Skeletal muscle satellite cell (primary cell): Measurements from ENCODE around the gene FGF2.

Experiments used
- H3K27me3 ChIP-seq: 2 replicates; pipeline ENCODE4 v1.7.0; 2013; ENCODE audit warnings: low read length; ENCODE audit not compliant: control insufficient read depth, insufficient read depth
- H3K36me3 ChIP-seq: 2 replicates; pipeline ENCODE4 v1.7.0; 2013; ENCODE audit warnings: mild to moderate bottlenecking, control low read depth, low read length; ENCODE audit not compliant: insufficient read depth
- H3K4me1 ChIP-seq: 2 replicates; pipeline ENCODE4 v1.7.0; 2013; ENCODE audit warnings: low read length; ENCODE audit not compliant: control insufficient read depth, insufficient read depth
- H3K4me2 ChIP-seq: 2 replicates; pipeline ENCODE4 v1.7.0; 2013; ENCODE audit warnings: mild to moderate bottlenecking, low read length
- H3K4me3 ChIP-seq: 2 replicates; pipeline ENCODE4 v1.7.0; 2013; ENCODE audit warnings: low read length
- H3K9ac ChIP-seq: 2 replicates; pipeline ENCODE4 v1.7.0; 2013; ENCODE audit warnings: mild to moderate bottlenecking, low read depth, low read length, moderate library complexity
- H3K9me3 ChIP-seq: replicated peaks from 2 replicates; pipeline ENCODE4 v1.7.0; 2013; ENCODE audit warnings: mild to moderate bottlenecking, control low read depth, low read length

Gene FGF2

GRCh38 chr4:122899682-122900081, 73.1 kb downstream of the FGF2 start:
- H3K9me3 ChIP-seq, result no peaks in the 10 kb centered on the region
- peaks cover 8% of the 10 kb centered on the region for H3K36me3 ChIP-seq
- peaks cover 56% of the 10 kb centered on the region for H3K4me1 ChIP-seq
- H3K4me2 ChIP-seq, result no peak overlapping the region
- H3K27me3 ChIP-seq, result no peaks in the 10 kb centered on the region
- no peak overlapping the region for H3K4me3 ChIP-seq
- H3K9ac ChIP-seq, result no peak overlapping the region

DNA sequence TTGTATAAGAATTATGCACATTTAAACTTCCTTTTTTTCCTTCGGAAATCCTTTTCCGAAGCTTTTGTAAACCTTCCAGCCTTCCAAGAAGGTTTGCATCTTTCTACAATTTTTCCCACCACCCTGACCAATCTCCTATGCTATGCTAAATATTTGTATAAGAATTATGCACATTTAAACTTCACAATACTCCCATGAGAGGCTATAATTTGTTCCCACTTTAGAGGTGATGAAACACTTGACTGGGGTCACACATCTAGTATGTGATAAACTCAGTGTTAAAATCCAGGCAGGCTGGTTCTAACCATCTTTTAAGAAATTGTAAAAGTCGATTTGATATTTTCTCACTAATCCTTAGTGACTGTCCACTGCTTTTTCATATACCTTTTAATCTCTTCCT, 73.7 kb downstream of the FGF2 start:
- H3K36me3 ChIP-seq, result peaks cover 4% of the 10 kb centered on the region
- H3K4me1 ChIP-seq, result peaks cover 50% of the 10 kb centered on the region
- H3K4me3 ChIP-seq, result no peak overlapping the region
- H3K9ac ChIP-seq, result no peak overlapping the region
- H3K4me2 ChIP-seq, result no peak overlapping the region
- no peaks in the 10 kb centered on the region for H3K9me3 ChIP-seq
- no peaks in the 10 kb centered on the region for H3K27me3 ChIP-seq

DNA sequence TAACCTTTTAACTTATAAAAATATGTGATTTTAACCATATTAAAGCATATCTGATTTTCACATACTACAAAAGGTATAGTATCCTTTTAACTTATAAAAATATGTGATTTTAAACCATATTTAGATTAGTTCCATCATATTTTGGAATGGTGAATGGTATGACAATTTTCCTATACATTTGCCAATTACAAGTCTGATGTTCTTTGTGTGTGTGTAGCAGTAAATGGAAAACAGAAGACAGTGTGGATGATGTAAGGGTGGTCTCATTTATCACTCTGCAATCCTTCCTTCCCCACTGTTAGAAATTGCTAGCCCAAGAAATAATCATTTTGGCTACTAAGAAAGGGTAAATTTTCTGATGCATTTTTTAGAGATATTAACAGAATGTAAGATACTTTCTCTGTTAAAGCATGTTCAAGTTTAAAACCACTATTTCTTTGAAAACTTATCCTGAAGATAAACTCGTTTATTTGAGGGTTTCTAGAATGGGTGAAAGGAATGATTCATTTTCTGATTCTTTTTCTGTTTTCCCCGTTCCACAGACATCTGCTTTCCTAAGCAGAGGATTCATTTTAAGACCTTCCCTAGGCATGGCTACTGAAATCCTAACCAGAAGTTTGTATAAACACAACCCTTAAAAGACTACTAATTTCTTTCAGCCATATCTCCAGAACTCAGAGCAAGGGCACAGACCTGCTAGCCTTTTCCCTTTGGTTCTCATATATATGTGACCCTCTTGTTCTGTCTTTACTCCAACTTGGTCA, 74.8 kb downstream of the FGF2 start:
- Histone ChIP-seq H3K9ac (no peak overlapping the region), H3K9me3 (no peaks in the 10 kb centered on the region), H3K4me2 (no peak overlapping the region), H3K36me3 (peaks cover 1% of the 10 kb centered on the region), H3K4me3 (no peak overlapping the region), H3K4me1 (peaks cover 38% of the 10 kb centered on the region), H3K27me3 (no peaks in the 10 kb centered on the region)

DNA sequence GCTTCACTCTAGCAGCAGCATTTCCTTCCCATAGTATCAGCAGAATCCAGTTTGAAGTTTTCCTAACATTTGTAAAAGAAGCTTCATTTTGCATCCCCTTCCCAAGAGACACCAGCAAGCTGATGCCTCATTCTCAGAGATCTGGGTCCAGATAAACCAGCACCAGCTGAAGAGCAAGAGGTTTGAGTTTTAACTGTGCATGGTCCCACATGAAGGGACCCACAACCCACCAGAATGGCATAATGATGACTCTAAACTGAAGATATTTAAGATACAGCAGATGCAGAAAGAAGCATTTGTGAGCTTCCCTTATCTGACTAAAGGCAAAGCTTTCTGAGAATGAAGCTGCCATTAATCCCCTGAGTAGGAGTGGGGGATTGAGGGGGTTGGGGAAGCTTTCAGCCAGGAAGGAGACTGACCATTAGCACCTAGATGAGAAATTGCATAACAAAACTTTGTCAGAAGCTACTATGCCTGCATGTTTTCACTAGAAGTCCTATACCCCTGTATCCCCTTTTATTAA, 77.2 kb downstream of the FGF2 start:
- Histone ChIP-seq H3K4me2 (no peak overlapping the region), H3K4me3 (no peak overlapping the region), H3K36me3 (no peaks in the 10 kb centered on the region), H3K9ac (no peak overlapping the region), H3K4me1 (peaks cover 16% of the 10 kb centered on the region), H3K27me3 (no peaks in the 10 kb centered on the region), H3K9me3 (no peaks in the 10 kb centered on the region)

- Histone ChIP-seq H3K9me3 (no peaks in the 10 kb centered on the region), H3K27me3 (no peaks in the 10 kb centered on the region), H3K36me3 (peaks cover 4% of the 10 kb centered on the region), H3K9ac (no peak overlapping the region), H3K4me1 (no peaks in the 10 kb centered on the region), H3K4me2 (no peak overlapping the region), H3K4me3 (no peak overlapping the region)
Observed at GRCh38 chr4:122906859-122907305, 80.3 kb downstream of the FGF2 start.

DNA sequence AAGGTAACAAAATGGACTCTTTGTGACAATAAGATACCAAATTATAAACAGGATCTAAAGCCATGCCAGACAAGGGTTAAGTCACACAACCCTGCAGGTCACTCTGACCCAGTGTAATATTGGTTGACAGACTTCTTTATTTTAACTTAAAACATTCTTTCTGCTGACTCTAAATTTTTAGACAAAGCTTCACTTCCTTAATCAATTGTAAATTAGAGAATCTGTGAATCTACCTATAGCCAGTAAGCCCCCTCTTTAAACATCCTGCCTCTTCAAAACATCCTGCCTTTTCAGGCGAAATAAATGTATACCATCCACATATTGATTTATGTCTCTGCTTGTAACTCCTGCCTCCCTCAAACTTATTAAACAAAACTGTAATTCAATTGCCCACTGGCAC, 81.6 kb downstream of the FGF2 start:
- H3K9ac ChIP-seq, result no peak overlapping the region
- H3K36me3 ChIP-seq, result peaks cover 10% of the 10 kb centered on the region

DNA sequence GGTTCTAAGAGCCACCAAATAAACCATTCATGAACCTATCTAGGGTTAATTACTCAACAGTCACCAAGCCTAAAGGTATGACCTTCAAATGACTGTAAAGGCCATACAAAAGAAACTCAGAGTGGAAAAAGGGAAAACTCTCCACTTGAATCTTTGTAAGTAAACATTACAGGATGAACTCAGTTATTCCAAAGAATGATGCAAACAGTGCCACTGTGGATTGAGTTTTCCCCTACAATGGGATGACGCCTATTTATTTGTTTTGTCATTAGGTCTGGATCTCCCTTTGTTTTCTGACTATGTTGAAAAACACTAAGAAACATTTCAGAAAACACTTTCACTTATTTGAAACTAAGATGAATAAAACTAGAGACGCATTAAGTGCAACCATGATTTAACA, 83.1 kb downstream of the FGF2 start:
- Histone ChIP-seq H3K4me2 (no peak overlapping the region), H3K36me3 (peaks cover 11% of the 10 kb centered on the region), H3K9me3 (no peaks in the 10 kb centered on the region), H3K4me1 (peaks cover 23% of the 10 kb centered on the region), H3K4me3 (no peak overlapping the region), H3K9ac (no peak overlapping the region), H3K27me3 (no peaks in the 10 kb centered on the region)

More for the DNA sequence above, 81.6 kb downstream of the FGF2 start:
- Histone ChIP-seq H3K4me1 (peaks cover 8% of the 10 kb centered on the region), H3K9me3 (no peaks in the 10 kb centered on the region), H3K4me3 (no peak overlapping the region), H3K4me2 (no peak overlapping the region), H3K27me3 (no peaks in the 10 kb centered on the region)

- H3K9me3 ChIP-seq, result no peaks in the 10 kb centered on the region
- no peak overlapping the region for H3K9ac ChIP-seq
- no peaks in the 10 kb centered on the region for H3K27me3 ChIP-seq
- peaks cover 25% of the 10 kb centered on the region for H3K4me1 ChIP-seq
- peaks cover 11% of the 10 kb centered on the region for H3K36me3 ChIP-seq
- H3K4me3 ChIP-seq, result no peak overlapping the region
- no peak overlapping the region for H3K4me2 ChIP-seq
Observed at GRCh38 chr4:122911588-122911987, 85.0 kb downstream of the FGF2 start.

DNA sequence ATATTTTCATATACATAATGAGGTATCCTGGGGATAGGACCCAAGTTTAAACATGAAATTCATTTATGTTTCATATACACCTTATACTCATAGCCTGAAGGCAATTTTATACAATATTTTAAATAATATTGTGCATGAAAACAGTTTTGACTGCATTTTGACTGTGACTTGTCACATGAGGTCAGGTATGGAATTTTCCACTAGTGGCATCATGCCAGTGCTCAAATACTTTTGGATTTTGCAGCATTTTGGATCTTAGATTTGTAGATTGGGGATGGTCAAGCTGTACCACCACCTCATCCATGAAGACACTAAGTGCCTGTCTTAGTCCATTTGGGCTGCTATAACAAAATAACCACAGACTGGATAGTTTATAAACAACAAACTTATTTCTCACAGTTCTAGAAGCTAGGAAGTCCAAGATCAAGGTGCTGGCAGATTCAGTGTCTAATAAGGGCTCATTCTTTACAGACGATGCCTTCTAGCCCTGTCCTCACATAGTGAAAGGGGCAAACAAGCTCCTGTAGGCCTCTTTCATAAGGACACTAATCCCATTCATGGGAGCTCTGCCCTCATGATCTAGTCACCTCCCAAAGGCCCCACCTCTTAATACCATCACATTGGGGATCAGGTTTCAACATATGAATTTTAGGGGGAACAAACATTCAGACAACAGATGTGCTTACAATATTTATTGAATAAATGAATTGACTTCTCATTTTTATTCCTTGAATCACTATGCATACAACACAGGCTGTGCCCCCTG, 86.4 kb downstream of the FGF2 start:
- Histone ChIP-seq H3K9me3 (no peaks in the 10 kb centered on the region), H3K36me3 (peaks cover 11% of the 10 kb centered on the region), H3K4me2 (no peak overlapping the region), H3K4me3 (no peak overlapping the region), H3K27me3 (no peaks in the 10 kb centered on the region), H3K4me1 (peaks cover 32% of the 10 kb centered on the region), H3K9ac (peak overlapping the region; percentile 31)

GRCh38 chr4:122914292-122914904, 87.8 kb downstream of the FGF2 start:
- Histone ChIP-seq H3K4me2 (peak overlapping the region; percentile 59), H3K36me3 (peaks cover 11% of the 10 kb centered on the region), H3K9me3 (no peaks in the 10 kb centered on the region), H3K4me3 (no peak overlapping the region), H3K27me3 (no peaks in the 10 kb centered on the region), H3K9ac (no peak overlapping the region), H3K4me1 (peaks cover 32% of the 10 kb centered on the region)

DNA sequence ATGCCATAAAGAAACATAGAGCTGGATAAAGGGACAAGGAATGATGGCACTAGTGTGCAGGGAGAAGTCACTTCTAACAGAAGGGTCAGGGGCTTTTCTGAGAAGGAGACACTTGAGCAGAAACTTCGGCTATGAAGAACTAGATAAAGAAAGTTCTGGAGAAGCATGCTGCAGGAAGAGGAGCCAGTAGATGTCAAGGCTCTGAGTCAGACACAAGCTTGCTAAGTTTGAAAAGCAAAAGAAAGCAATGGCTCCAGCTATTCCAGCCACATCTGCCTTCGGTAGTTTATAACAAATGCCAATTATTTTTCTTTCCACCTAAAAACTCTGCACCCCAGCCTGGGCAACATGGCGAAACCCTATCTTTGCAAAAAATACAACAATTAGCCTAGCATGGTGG, 88.3 kb downstream of the FGF2 start:
- no peak overlapping the region for H3K9ac ChIP-seq
- peaks cover 32% of the 10 kb centered on the region for H3K4me1 ChIP-seq
- H3K36me3 ChIP-seq, result peaks cover 11% of the 10 kb centered on the region
- H3K27me3 ChIP-seq, result no peaks in the 10 kb centered on the region
- H3K4me2 ChIP-seq, result peak overlapping the region; percentile 59
- H3K4me3 ChIP-seq, result no peak overlapping the region
- H3K9me3 ChIP-seq, result no peaks in the 10 kb centered on the region
